Muscle of leg (tissue), 11 donors: Measurements from ENCODE around the gene STIP1. TPM values are rescaled to one million over a fixed set of nuclear protein-coding genes. Genes with fewer than 3 reads are reported as not detected.
"Not testable (repeated sequence)": the region's sequence is repeated elsewhere in the genome, so short reads cannot be mapped to it uniquely, and the experiment has no call there.

ENCODE experiments used
- DNase-seq: peaks from one replicate; pipeline ENCODE4 v3.0.0; 2013
- H3K27ac ChIP-seq: one replicate; pipeline ENCODE4 v1.5.1; 2013; ENCODE audit warnings: mild to moderate bottlenecking, low read length, control low read depth
- H3K27me3 ChIP-seq: one replicate; pipeline ENCODE4 v1.6.1; 2013; ENCODE audit warnings: low read length; ENCODE audit not compliant: control insufficient read depth, insufficient read depth
- H3K36me3 ChIP-seq: one replicate; pipeline ENCODE4 v1.6.1; 2013; ENCODE audit warnings: low read length; ENCODE audit not compliant: control insufficient read depth, insufficient read depth
- H3K4me1 ChIP-seq: one replicate; pipeline ENCODE4 v1.6.1; 2013; ENCODE audit warnings: low read length; ENCODE audit not compliant: control insufficient read depth, insufficient read depth
- H3K4me3 ChIP-seq: one replicate; pipeline ENCODE4 v1.5.1; 2013; ENCODE audit warnings: low read length, control low read depth
- H3K9me3 ChIP-seq: replicated peaks from 2 replicates; pipeline ENCODE4 v1.6.1; 2013; ENCODE audit warnings: low read depth, low read length; ENCODE audit not compliant: control insufficient read depth
- WGBS: methylation state at CpG from one replicate; pipeline ENCODE4 v1.1.5; 2013; ENCODE audit warnings: missing lambda C conversion rate; ENCODE audit not compliant: insufficient coverage; 5-methylcytosine and 5-hydroxymethylcytosine counted together
- polyA plus RNA-seq, 8 donors: library from polyadenylated mRNA; unstranded; fragments of 120-200 nt; gene quantifications; one replicate each; pipeline versions ENCODE4 v1.2.1 to v1.2.3, GENCODE V29; 2013; ENCODE audit warnings: inconsistent platforms in 1 of 8, low replicate concordance in 1 of 8; ENCODE audit not compliant: insufficient read length in 8 of 8, insufficient read depth in 1 of 8
- total RNA-seq: library from RNA; stranded (reverse); fragments of 120-200 nt; gene quantifications from one replicate; pipeline ENCODE4 v1.2.4, GENCODE V29; 2013

STIP1 gene
- total and polyA plus RNA-seq, 9 donors = 90.7 to 141 (median 128) TPM

- no peaks in the 10 kb centered on the region for H3K9me3 ChIP-seq
- H3K36me3 ChIP-seq = peaks cover 6% of the 10 kb centered on the region
- WGBS = 86% methylated on average over 12 of the region's 14 CpGs
- H3K4me3 ChIP-seq = no peak overlapping the region
- H3K27ac ChIP-seq = peak overlapping the region; percentile 55
- H3K27me3 ChIP-seq = peaks cover 2% of the 10 kb centered on the region
- peak; percentile 67 for DNase-seq
- peaks cover 23% of the 10 kb centered on the region for H3K4me1 ChIP-seq
Measured at GRCh38 chr11:64156235-64157011, 29.5 kb upstream of the STIP1 start.

- Histone ChIP-seq H3K4me1 (peaks cover 16% of the 10 kb centered on the region), H3K36me3 (peaks cover 3% of the 10 kb centered on the region), H3K4me3 (no peak overlapping the region), H3K9me3 (no peaks in the 10 kb centered on the region), H3K27ac (no peak overlapping the region), H3K27me3 (peaks cover 2% of the 10 kb centered on the region)
- WGBS = 80% methylated on average over 13 of the region's 17 CpGs
- DNase-seq = no peak
Measured at GRCh38 chr11:64157631-64158394, 28.2 kb upstream of the STIP1 start.

- Histone ChIP-seq H3K9me3 (no peaks in the 10 kb centered on the region), H3K27me3 (no peaks in the 10 kb centered on the region), H3K27ac (no peak overlapping the region), H3K4me3 (no peak overlapping the region), H3K36me3 (peaks cover 3% of the 10 kb centered on the region), H3K4me1 (peaks cover 37% of the 10 kb centered on the region)
- DNase-seq = no peak
- WGBS = 84% methylated on average over 5 of the region's 10 CpGs
Measured at GRCh38 chr11:64161037-64161436, 24.9 kb upstream of the STIP1 start.

- DNase-seq, H3K9me3 ChIP-seq, H3K36me3 ChIP-seq, H3K27me3 ChIP-seq, H3K4me3 ChIP-seq, H3K27ac ChIP-seq: not testable (repeated sequence)
- H3K4me1 ChIP-seq = peaks cover 30% of the 10 kb centered on the region
- 97% methylated on average over 8 of the region's 16 CpGs for WGBS
Measured at GRCh38 chr11:64162769-64163168, 23.2 kb upstream of the STIP1 start.

- no peaks in the 10 kb centered on the region for H3K27me3 ChIP-seq
Measured at GRCh38 chr11:64163951-64164350, 22.0 kb upstream of the STIP1 start.

GRCh38 chr11:64164392-64165312 is 21.3 kb upstream of the STIP1 start:
- Histone ChIP-seq H3K27me3 (no peaks in the 10 kb centered on the region), H3K4me1 (peaks cover 27% of the 10 kb centered on the region), H3K4me3 (peak overlapping the region; percentile 68), H3K36me3 (no peaks in the 10 kb centered on the region), H3K9me3 (no peaks in the 10 kb centered on the region), H3K27ac (peak overlapping the region; percentile 87)
- WGBS = 30% methylated on average over 15 of the region's 20 CpGs
- DNase-seq = peak; percentile 84

More at GRCh38 chr11:64163951-64164350, 22.0 kb upstream of the STIP1 start:
- DNase-seq = no peak
- Histone ChIP-seq H3K9me3 (no peaks in the 10 kb centered on the region), H3K4me1 (peaks cover 27% of the 10 kb centered on the region), H3K27ac (peak overlapping the region; percentile 87), H3K36me3 (no peaks in the 10 kb centered on the region), H3K4me3 (peak overlapping the region; percentile 13)
- 83% methylated on average over 3 of the region's 5 CpGs for WGBS

- peaks cover 27% of the 10 kb centered on the region for H3K4me1 ChIP-seq
- no peaks in the 10 kb centered on the region for H3K9me3 ChIP-seq
- DNase-seq = peak; percentile 48
- 0% methylated on average over 29 of the region's 32 CpGs for WGBS
- H3K27ac ChIP-seq = peak overlapping the region; percentile 87
- no peaks in the 10 kb centered on the region for H3K27me3 ChIP-seq
- H3K36me3 ChIP-seq = no peaks in the 10 kb centered on the region
- H3K4me3 ChIP-seq = peak overlapping the region; percentile 68
Measured at GRCh38 chr11:64165481-64165841, 20.5 kb upstream of the STIP1 start.

- peak within 1 kb of the TSS; percentile 68 for H3K4me3 ChIP-seq
- peak within 1 kb of the TSS; percentile 87 for H3K27ac ChIP-seq
- H3K4me1 ChIP-seq = peaks cover 27% of the 10 kb centered on the region
- under 1% methylated on average over 79 of the region's 92 CpGs for WGBS
- H3K27me3 ChIP-seq = no peaks in the 10 kb centered on the region
- peak; percentile 91 for DNase-seq
- H3K9me3 ChIP-seq = no peaks in the 10 kb centered on the region
- H3K36me3 ChIP-seq = no peaks in the 10 kb centered on the region
Measured at GRCh38 chr11:64165842-64166635, 19.9 kb upstream of the STIP1 start, which contains the start of gene MACROD1. Gene MACROD1, minus strand, starts transcription at chr11:64166113. Its CDS starts 119 bp downstream, at chr11:64165994.

- 100% methylated on average over 1 of the region's 4 CpGs for WGBS
- no peaks in the 10 kb centered on the region for H3K36me3 ChIP-seq
- H3K4me1 ChIP-seq = peaks cover 4% of the 10 kb centered on the region
- no peak overlapping the region for H3K4me3 ChIP-seq
- no peaks in the 10 kb centered on the region for H3K27me3 ChIP-seq
- H3K27ac ChIP-seq = no peak overlapping the region
- peaks cover 4% of the 10 kb centered on the region for H3K9me3 ChIP-seq
- DNase-seq = no peak
Measured at GRCh38 chr11:64170419-64170818, 15.6 kb upstream of the STIP1 start.
